Liver (tissue), 3 donors: ENCODE measurements around the gene TRMT1.

Experiments used
- GABPA ChIP-seq, 2 donors: IDR thresholded peaks in 1 of 2; conservative IDR thresholded peaks in 1 of 2; 2 replicates each; pipeline ENCODE4 v1.6.1; 2016; ENCODE audit warnings: antibody characterized with exemption in 2 of 2, mild to moderate bottlenecking in 1 of 2, moderate library complexity in 1 of 2
- HNF4A ChIP-seq, 2 donors: conservative IDR thresholded peaks; 2 replicates each; pipeline ENCODE4 v1.6.1; 2016; ENCODE audit warnings: antibody characterized with exemption in 2 of 2, mild to moderate bottlenecking in 2 of 2
- MAX ChIP-seq: IDR thresholded peaks from 2 replicates; pipeline ENCODE4 v1.6.1; 2016; ENCODE audit warnings: antibody characterized with exemption
- RAD21 ChIP-seq, 2 donors: IDR thresholded peaks; 2 replicates each; pipeline ENCODE4 v1.6.1; 2016; ENCODE audit warnings: antibody characterized with exemption in 2 of 2, mild to moderate bottlenecking in 2 of 2
- SP1 ChIP-seq: IDR thresholded peaks from 2 replicates; pipeline ENCODE4 v1.6.1; 2018; ENCODE audit warnings: antibody characterized with exemption, mild to moderate bottlenecking
- TAF1 ChIP-seq: conservative IDR thresholded peaks from 2 replicates; pipeline ENCODE4 v1.6.1; 2016; ENCODE audit warnings: antibody characterized with exemption, mild to moderate bottlenecking
- YY1 ChIP-seq: IDR thresholded peaks from 2 replicates; pipeline ENCODE4 v1.6.1; 2016; ENCODE audit warnings: antibody characterized with exemption, mild to moderate bottlenecking
- TF ChIP-seq, protein P1 (sequence below): fragments of 150-350 bp; IDR thresholded peaks from 2 replicates; pipeline ENCODE4 v1.5.1; 2017; ENCODE audit warnings: improper control_type of control experiment, low read depth, low read length; ENCODE audit not compliant: missing input control
- TF ChIP-seq, protein P2 (sequence below): IDR thresholded peaks from 2 replicates; pipeline ENCODE4 v1.6.1; 2016; ENCODE audit warnings: antibody characterized with exemption
- TF ChIP-seq, protein P3 (sequence below): IDR thresholded peaks from 2 replicates; pipeline ENCODE4 v1.6.1; 2016; ENCODE audit warnings: antibody characterized with exemption, mild to moderate bottlenecking
- TF ChIP-seq, protein P4 (sequence below): IDR thresholded peaks from 2 replicates; pipeline ENCODE4 v1.6.1; 2016; ENCODE audit warnings: antibody characterized with exemption
- donor health status: healthy.
- donor health status: healthy.

GRCh38 chr19:13153569-13154240, 37.2 kb upstream of the TRMT1 start:
- TF ChIP-seq, protein P1, sequence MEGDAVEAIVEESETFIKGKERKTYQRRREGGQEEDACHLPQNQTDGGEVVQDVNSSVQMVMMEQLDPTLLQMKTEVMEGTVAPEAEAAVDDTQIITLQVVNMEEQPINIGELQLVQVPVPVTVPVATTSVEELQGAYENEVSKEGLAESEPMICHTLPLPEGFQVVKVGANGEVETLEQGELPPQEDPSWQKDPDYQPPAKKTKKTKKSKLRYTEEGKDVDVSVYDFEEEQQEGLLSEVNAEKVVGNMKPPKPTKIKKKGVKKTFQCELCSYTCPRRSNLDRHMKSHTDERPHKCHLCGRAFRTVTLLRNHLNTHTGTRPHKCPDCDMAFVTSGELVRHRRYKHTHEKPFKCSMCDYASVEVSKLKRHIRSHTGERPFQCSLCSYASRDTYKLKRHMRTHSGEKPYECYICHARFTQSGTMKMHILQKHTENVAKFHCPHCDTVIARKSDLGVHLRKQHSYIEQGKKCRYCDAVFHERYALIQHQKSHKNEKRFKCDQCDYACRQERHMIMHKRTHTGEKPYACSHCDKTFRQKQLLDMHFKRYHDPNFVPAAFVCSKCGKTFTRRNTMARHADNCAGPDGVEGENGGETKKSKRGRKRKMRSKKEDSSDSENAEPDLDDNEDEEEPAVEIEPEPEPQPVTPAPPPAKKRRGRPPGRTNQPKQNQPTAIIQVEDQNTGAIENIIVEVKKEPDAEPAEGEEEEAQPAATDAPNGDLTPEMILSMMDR, result no peak
- TF ChIP-seq GABPA (IDR thresholded peaks at IDR 0.05 in 1 of 2, conservative IDR thresholded peaks at IDR 0.05 in 1 of 2) (no peak), TAF1 (no peak), MAX (no peak), SP1 (no peak), RAD21 (IDR thresholded peaks at IDR 0.05) (no peak), YY1 (no peak), HNF4A (conservative IDR thresholded peaks at IDR 0.05) (no peak)
- TF ChIP-seq, protein P2, sequence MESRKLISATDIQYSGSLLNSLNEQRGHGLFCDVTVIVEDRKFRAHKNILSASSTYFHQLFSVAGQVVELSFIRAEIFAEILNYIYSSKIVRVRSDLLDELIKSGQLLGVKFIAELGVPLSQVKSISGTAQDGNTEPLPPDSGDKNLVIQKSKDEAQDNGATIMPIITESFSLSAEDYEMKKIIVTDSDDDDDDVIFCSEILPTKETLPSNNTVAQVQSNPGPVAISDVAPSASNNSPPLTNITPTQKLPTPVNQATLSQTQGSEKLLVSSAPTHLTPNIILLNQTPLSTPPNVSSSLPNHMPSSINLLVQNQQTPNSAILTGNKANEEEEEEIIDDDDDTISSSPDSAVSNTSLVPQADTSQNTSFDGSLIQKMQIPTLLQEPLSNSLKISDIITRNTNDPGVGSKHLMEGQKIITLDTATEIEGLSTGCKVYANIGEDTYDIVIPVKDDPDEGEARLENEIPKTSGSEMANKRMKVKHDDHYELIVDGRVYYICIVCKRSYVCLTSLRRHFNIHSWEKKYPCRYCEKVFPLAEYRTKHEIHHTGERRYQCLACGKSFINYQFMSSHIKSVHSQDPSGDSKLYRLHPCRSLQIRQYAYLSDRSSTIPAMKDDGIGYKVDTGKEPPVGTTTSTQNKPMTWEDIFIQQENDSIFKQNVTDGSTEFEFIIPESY, result no peak
- TF ChIP-seq, protein P3, sequence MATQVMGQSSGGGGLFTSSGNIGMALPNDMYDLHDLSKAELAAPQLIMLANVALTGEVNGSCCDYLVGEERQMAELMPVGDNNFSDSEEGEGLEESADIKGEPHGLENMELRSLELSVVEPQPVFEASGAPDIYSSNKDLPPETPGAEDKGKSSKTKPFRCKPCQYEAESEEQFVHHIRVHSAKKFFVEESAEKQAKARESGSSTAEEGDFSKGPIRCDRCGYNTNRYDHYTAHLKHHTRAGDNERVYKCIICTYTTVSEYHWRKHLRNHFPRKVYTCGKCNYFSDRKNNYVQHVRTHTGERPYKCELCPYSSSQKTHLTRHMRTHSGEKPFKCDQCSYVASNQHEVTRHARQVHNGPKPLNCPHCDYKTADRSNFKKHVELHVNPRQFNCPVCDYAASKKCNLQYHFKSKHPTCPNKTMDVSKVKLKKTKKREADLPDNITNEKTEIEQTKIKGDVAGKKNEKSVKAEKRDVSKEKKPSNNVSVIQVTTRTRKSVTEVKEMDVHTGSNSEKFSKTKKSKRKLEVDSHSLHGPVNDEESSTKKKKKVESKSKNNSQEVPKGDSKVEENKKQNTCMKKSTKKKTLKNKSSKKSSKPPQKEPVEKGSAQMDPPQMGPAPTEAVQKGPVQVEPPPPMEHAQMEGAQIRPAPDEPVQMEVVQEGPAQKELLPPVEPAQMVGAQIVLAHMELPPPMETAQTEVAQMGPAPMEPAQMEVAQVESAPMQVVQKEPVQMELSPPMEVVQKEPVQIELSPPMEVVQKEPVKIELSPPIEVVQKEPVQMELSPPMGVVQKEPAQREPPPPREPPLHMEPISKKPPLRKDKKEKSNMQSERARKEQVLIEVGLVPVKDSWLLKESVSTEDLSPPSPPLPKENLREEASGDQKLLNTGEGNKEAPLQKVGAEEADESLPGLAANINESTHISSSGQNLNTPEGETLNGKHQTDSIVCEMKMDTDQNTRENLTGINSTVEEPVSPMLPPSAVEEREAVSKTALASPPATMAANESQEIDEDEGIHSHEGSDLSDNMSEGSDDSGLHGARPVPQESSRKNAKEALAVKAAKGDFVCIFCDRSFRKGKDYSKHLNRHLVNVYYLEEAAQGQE, result no peak
- TF ChIP-seq, protein P4, sequence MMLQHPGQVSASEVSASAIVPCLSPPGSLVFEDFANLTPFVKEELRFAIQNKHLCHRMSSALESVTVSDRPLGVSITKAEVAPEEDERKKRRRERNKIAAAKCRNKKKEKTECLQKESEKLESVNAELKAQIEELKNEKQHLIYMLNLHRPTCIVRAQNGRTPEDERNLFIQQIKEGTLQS, result no peak
